ENCODE data around the gene MMD. TPM values are rescaled to one million over a fixed set of nuclear protein-coding genes. Genes with fewer than 3 reads are reported as not detected.

MMD gene
- total RNA-seq, 3 donors from 2014 or later, result 10.3 to 22.8 (median 14.7) TPM

DNA sequence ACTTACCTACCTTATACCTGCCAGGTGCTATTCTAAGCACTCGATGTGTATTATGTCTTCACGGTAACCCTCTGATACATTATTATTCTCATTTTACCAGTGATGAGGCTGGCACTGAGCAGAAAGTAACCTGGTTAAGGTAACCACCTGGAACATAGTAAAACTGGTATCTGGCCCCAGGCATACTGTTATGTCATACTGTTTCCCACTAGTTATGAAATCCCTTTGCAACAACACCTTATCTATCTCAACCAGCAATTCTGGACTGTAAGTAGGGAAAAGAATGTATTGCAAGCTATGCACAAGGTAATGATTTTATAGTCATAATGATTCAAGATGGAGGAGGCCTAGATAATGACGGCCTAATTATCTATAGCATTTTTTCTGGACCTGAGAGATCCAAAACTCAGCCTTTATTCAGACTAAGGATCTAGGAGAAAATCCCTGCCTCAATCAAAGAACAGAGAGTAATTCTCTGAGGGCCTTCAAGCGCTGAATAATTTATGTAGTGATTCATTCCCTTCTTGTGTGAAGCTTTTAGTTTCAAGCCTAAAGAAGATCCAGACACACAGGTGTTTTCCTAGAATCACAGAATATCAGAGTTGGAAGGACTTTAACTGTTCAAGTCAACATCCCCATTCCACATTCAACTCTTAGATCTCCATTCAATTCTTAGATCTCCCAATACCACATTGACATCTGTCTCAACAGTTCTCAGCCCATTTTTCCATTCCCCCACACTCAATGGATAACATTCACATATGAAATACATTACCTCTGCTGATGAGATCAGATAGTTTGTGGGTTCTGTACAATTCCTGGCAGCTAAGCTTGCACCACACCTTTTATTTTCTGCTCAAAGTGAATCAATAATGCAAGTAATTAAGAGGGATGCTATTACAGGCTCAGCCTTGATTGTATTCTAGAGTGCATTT, 14.9 kb upstream of the MMD start:
- DNase-seq, result no peak
- Histone ChIP-seq H3K4me1 (ENCODE audit: low read depth) (peaks cover 17% of the 10 kb centered on the region), H3K36me3 (ENCODE audit: low read depth) (no peaks in the 10 kb centered on the region), H3K4me3 (no peak overlapping the region), H3K9me3 (no peaks in the 10 kb centered on the region)
- no peak for TF ChIP-seq CTCF (IDR thresholded peaks at IDR 0.05)
- ATAC-seq, result no peak
- intact Hi-C loops (cut with DNase I, micrococcal nuclease), result no loop called here

DNA sequence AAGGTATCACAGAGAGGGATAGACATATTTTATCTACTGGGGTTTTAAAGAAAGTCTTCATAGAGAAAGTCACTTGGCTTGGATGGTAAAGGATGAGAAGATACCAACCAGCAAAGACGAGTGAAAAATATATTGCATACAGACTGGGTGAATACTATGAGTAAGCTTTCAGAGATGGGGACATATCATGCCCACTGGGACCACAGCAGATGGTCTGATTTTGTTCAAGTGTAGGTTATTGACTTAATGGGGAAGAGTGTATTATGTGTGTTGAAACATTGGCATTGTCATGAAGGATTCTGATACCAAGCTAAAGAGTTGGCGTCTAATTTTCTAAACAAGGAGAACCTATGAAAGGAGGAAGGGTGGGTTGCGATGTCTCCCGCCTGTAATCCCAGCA, 13.8 kb upstream of the MMD start:
- no peak for TF ChIP-seq CTCF (IDR thresholded peaks at IDR 0.05)
- H3K4me3 ChIP-seq, result no peak overlapping the region
- no peak for DNase-seq
- ATAC-seq, result no peak
- intact Hi-C loops (cut with DNase I, micrococcal nuclease), result no loop called here
- peaks cover 25% of the 10 kb centered on the region for H3K4me1 ChIP-seq (ENCODE audit: low read depth)
- H3K36me3 ChIP-seq (ENCODE audit: low read depth), result no peaks in the 10 kb centered on the region
- no peaks in the 10 kb centered on the region for H3K9me3 ChIP-seq

DNA sequence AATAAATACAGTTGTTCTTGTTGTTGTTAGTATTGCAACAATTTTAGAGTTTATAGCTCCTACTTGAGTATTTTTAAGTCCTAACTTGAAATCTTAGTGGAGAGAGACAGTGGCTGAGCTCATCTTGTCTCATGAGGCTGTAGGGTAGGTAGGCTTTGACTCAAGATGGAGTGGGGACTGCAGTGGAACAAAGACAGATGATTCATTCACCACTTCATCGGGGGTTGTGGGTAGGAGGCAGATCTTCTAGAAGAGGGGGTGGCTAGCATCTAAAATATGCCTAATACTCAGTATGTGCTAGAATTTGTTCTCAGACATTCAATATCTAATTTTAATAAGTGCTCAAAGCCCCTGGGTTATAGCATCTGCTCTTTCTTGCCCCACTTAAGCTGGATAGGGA, 13.1 kb upstream of the MMD start:
- intact Hi-C loops (cut with DNase I, micrococcal nuclease), result no loop called here
- ATAC-seq (no peak), DNase-seq (no peak)
- TF ChIP-seq CTCF (IDR thresholded peaks at IDR 0.05), result no peak
- peaks cover 25% of the 10 kb centered on the region for H3K4me1 ChIP-seq (ENCODE audit: low read depth)
- no peak overlapping the region for H3K4me3 ChIP-seq
- H3K9me3 ChIP-seq, result no peaks in the 10 kb centered on the region
- no peaks in the 10 kb centered on the region for H3K36me3 ChIP-seq (ENCODE audit: low read depth)

- H3K36me3 ChIP-seq (ENCODE audit: low read depth), result no peaks in the 10 kb centered on the region
- peaks cover 25% of the 10 kb centered on the region for H3K4me1 ChIP-seq (ENCODE audit: low read depth)
- no peak for TF ChIP-seq CTCF (IDR thresholded peaks at IDR 0.05)
- DNase-seq (peak in 1 of 3 donors; percentile 73), ATAC-seq (peak; percentile 87)
- intact Hi-C loops (cut with DNase I, micrococcal nuclease), result no loop called here
- no peaks in the 10 kb centered on the region for H3K9me3 ChIP-seq
- no peak overlapping the region for H3K4me3 ChIP-seq
These were observed 12.2 kb upstream of the MMD start for GRCh38 chr17:55433629-55434422.

GRCh38 chr17:55433029-55433628, 11.5 kb upstream of the MMD start:
- Histone ChIP-seq H3K36me3 (ENCODE audit: low read depth) (no peaks in the 10 kb centered on the region), H3K4me3 (no peak overlapping the region), H3K9me3 (no peaks in the 10 kb centered on the region), H3K4me1 (ENCODE audit: low read depth) (peaks cover 25% of the 10 kb centered on the region)
- no peak for TF ChIP-seq CTCF (IDR thresholded peaks at IDR 0.05)
- intact Hi-C loops (cut with DNase I, micrococcal nuclease), result no loop called here
- DNase-seq (peak in 1 of 3 donors; percentile 24), ATAC-seq (peak; percentile 84)
